GM19395 (cell line): ENCODE data around the gene PXK.

Experiments
- ATAC-seq: cut with Tn5 transposase; IDR thresholded peaks from one replicate; pipeline ENCODE4 v1.9.1; 2021; ENCODE audit warnings: mild to moderate bottlenecking, moderate library complexity; ENCODE audit not compliant: unreplicated experiment

PXK gene

GRCh38 chr3:58462829-58463180 is 130.1 kb downstream of the PXK start:
- ATAC-seq: no peak

- ATAC-seq: peak; percentile 89
Measured at GRCh38 chr3:58463181-58463941, 130.7 kb downstream of the PXK start.

GRCh38 chr3:58463942-58464271 is 131.2 kb downstream of the PXK start:
- peak; percentile 24 for ATAC-seq

- ATAC-seq: no peak
Measured at GRCh38 chr3:58464866-58465265, 132.2 kb downstream of the PXK start.

GRCh38 chr3:58466899-58467563 is 134.3 kb downstream of the PXK start:
- ATAC-seq: no peak

- no peak for ATAC-seq
Measured at GRCh38 chr3:58469096-58469495, 136.4 kb downstream of the PXK start.

- ATAC-seq: no peak
Measured at GRCh38 chr3:58470363-58471024, 137.8 kb downstream of the PXK start.

- no peak for ATAC-seq
Measured at GRCh38 chr3:58471025-58471887, 138.6 kb downstream of the PXK start.

- ATAC-seq: no peak
Measured at GRCh38 chr3:58473275-58473674, 140.6 kb downstream of the PXK start.

GRCh38 chr3:58474348-58474911 is 141.7 kb downstream of the PXK start:
- no peak for ATAC-seq

GRCh38 chr3:58474967-58475578 is 142.4 kb downstream of the PXK start:
- no peak for ATAC-seq
